SK-N-SH treated with all-trans-retinoic acid at 6 μM for 48 hours (cell line): ENCODE results near the gene EMP3.

Experiments
- ARNTL ChIP-seq: fragments of 450-650 bp; formaldehyde crosslinking; IDR thresholded peaks from 2 replicates; pipeline ENCODE4 v1.5.0; 2020; ENCODE audit warnings: low read depth, mild to moderate bottlenecking, moderate library complexity, borderline replicate concordance
- RARB ChIP-seq: fragments of 250-450 bp; sonication (Bioruptor Pico); IDR thresholded peaks from 2 replicates; pipeline ENCODE4 v1.8.0; 2021; ENCODE audit warnings: mild to moderate bottlenecking, moderate library complexity
- TCF4 ChIP-seq: fragments of 250-450 bp; sonication (Bioruptor Pico); IDR thresholded peaks from 2 replicates; pipeline ENCODE4 v1.8.0; 2021; ENCODE audit warnings: mild to moderate bottlenecking, moderate library complexity, borderline replicate concordance
- ZFP3 ChIP-seq: fragments of 250-450 bp; sonication (Bioruptor Pico); IDR thresholded peaks from 2 replicates; pipeline ENCODE4 v1.5.0; 2020; ENCODE audit warnings: mild to moderate bottlenecking, moderate library complexity
- ZFP30 ChIP-seq: fragments of 450-650 bp; formaldehyde crosslinking; IDR thresholded peaks from 2 replicates; pipeline ENCODE4 v1.5.0; 2022; ENCODE audit warnings: mild to moderate bottlenecking, moderate library complexity

- TF ChIP-seq ARNTL (CRISPR knock-in tag) (no peak), ZFP3 (CRISPR knock-in tag) (no peak), RARB (no peak), ZFP30 (CRISPR knock-in tag) (no peak), TCF4 (no peak)
Measured at GRCh38 chr19:48321622-48322591, 3.4 kb upstream of the EMP3 start.
